ENCODE measurements around the gene CNPPD1.
A peak's percentile ranks its signal among the peaks of the same experiment; 100 is the strongest.

The CNPPD1 gene

DNA sequence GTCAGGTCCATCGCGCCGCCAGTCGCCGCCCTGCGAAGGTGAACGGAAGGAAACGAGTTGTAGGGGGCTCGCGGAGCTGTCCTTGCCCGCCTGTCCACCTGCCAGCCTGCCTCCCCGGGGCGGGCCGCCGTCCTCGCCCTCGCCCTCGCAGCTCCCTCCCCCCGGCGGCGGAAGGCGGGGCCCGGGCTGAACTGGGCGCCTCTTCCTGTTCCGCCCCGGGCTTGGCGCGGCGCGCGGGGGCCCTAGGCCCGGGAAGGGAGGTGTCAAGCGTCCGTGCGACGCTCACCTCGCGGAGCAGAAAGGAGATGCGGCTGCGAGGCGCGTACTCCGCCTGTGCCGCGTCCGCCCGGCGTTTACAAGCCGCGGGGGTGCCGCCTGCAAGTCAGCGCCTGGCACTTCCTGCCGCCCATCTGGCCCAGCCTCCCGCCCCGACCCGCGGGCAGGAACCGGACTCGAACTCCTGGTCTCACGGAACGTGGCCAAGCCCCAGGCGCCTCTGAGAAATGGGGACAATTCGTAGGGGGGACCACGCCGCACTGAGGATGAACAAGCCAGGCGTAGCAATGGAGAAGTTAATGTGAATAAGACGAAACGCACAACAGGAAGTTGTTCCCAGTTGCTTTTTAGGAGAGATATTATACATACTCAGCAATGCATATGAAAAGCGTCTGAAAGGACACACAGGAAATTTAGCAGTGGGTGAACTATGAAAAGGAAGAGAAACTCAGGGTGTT lies at the start of gene CNPPD1:
Gene CNPPD1, minus strand, starts transcription at position 108 of the 734 bp plus-strand sequence. Its CDS starts 97 bp downstream, at position 11.
- DNase-seq: peak; percentile 87

DNA sequence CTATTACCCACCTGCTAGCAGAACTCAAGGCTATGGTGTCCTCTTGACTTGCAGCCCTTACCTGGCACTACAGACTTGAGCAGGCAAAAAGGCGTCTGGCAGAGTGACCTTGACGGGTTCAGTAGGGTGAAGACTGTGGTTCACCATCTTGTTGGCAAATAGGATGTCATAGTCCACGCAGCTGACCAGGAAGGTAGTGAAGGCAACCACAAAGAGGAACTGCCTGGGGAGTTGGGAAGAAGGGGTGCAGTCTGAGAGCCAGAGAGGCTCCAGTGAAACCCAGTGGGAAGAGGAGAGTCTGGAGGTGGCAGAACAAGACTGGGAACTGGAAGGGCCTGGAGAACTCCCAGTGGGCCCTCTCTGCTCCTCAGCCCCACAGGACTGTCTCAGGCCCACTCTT lies 48.6 kb upstream of the CNPPD1 start:
- DNase-seq: peak; percentile 19

DNA sequence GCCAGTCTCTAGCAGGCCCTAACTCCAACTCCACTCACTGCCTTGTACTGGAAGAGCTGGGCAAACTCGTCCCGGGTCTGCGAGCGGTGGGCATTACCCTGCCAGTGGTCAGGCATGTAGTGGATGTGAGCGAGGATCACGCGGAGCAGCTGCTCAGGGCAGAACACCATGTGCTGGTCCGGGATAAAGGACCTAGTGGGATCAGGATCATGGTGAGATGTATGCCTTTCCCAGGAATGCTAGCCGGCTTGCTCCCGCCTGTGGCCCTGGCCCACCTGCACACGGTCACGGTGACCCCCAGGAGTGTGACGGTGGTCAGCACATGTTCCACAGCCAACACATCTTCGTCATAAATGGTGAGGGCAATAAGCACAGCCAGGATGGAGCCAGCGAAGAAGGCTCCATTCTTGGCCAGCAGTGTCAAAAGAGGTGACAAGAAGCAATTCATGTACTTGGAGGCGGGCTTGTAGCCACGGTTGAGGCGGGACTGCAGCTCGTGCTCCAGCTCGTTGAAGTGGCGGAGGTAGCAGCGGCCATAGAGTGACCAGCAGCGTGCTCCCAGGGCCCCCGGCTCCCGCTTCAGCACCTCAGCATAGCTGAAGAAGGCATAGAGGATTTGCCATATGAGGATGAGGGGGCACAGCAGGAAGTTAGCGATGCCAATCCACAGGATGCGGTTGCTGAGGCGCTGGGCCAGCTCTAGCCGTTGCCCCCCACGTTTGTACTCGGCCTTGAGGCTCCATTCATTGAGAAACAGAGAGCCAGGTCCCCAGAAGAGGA lies 47.3 kb upstream of the CNPPD1 start:
- DNase-seq: no peak

DNA sequence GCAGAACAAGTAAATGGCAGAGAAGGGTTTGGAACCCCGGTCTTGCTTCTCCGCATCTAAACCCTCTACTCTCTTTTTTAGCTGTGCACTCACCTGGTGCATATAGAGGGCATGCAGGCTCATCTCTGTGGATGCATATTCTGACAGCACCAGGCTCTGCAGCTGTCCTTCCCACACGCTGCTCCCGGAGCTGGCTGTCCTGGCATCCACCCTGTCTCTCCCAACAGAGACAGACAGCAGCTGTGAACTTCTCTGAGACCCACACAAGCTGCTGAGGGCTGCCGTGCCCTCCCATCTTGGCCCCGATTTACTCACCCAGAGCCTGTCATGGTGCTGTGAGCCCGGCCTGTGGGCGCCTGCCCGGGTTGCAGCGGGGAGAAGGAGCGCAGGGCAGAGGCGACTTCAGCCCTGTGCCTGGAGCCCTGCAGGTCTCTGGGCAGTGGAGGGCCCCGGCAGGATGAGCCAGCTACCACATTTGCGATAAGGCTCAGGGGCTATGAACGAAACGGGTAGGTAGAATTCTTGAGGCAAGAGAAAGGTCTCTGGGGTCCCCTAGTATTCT lies 45.3 kb upstream of the CNPPD1 start:
- DNase-seq: no peak

DNA sequence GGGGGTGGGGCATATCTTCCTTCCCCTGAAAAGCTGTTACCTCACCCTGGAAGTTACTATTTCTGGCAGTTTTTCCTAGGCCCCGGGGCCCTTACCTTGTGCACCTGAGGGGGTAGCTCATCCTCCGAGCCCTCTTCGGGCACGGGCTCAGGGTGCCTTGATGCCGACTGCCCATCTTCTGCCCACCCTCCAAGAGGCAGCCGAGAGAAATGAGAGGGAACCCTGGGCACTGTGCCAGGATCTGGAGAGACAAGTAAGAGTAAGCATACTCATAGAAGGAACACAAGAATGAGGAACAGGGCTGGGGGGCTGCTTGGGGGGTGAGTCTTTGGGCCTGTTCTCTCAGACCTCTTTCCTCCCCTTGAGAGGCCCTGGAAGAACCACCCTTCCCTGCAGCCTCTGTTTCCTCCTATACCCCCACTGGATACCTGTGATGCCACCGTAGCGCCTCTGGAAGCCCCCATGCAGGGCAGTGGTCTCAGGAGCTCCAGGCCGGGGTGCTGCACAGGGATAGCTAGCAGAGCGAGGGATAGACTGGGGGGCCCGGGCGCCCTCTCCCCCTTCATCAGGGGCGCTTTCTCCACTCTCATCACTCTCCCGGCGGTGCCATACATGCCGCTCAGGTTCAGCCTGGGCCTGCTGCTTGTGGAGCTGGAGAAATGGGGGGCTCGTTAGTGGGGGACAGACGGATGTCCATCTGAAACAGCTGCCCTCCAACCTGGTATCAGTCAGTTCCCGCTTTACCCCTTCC lies 44.1 kb upstream of the CNPPD1 start:
- no peak for DNase-seq

DNA sequence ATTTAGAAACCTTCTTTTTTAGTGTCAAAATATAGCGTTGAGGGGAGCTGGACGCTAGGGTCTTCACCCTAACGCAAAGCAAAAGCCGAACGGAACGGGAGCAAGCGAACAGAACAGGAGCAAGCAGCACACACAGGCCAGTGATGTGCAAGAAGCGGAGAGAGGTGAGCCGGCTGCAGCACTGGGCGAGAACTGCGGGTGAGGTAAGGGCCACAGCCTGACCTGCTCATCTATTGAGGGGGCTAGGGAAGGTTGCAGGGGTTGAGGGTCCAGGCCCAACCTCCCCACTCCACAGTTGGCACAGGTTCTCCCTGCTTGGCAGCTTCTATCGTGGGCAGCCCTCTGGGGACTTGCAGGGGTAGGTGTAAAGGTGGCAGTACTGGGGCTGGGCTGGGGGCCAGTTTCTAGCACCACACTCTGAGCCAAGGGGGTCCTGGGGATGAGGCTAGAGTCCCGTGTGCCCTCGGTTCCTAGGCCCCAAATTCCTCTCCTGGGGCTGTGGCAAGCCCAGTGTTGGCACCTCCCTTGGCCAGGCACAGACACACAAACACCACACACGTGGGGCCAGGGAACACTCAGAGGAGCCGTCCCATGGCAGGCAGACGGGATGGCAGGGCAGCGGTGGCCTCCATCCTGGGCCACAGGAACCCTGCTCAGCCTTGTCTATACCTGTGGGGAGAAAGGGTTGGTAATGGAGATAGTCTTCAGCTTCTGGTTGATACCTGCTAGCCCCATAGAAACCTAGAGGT lies 43.2 kb upstream of the CNPPD1 start:
- no peak for DNase-seq

DNA sequence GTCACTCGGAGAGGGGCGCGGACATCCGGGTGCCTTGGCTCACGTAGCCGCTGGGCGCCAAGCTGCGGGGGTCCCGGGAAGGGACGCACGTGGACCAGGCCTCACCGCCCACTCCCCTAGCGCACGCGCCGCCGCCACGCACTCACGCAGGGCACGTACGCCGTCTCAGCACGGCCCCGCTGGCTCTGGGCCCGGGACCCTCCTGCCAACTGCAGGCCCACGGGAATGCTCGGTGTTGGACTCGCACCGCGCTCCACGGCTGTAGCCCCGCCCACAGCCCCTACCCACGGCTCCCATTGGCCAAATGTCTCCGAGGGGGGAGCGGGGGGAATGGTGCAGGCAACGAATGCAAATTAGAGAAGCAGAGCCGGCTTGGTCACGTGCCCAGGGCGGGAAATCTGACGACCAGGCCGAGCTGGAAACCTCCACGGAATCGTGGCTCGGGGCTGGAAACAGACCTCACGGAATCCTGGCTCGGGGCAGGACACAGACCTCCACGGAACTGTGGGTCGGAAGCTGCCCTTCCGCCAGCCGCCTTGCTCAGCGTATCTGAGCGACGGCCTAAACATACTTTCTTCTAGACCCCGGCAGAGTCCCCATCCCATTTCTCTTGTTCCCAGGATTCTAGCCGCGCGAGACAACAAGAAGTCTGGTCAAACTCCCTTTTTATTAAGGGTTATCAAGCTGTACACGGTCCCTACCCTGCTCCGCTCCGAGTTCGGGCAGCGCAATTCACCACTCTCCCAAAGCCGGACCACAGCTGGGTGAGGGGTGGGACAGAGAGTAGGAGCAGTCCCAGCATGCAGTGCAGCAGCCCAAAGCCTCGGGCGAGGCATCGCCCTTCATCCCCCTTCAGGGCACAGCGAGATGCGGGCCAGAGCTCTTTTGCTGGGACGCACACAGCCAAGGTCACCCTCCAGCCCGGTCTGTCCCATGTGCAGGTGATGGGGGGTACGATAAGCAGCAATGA lies 42.3 kb upstream of the CNPPD1 start, which contains the start of gene ABCB6:
Gene ABCB6, minus strand, starts transcription at position 227 of the 970 bp plus-strand sequence. CDS start 285 bp downstream, outside the sequence.
- no peak for DNase-seq

DNA sequence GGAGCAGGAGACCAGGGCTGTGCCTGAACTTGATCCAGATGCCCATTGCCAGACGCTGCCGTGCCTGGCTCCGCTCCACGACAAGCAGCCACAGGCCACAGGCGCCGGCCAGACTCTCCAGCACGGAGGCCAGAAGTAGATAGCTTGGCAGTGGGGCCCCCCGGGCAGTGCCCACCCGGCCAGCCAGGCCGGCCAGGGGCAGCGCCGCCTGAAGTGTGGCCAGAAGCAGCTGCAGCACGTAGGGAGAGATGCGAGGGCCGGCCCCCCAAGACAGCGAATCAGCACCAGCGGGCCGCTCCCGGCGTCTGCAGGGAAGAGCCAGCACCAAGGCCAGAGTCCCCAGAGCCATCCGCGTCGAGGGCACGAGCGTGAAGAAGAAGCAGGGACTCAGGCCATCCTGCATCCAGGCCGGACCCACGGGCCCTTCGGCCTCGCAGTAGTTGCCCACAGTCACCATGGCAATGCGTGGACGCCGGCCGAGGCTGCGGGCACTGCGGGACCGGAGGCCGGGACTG lies 41.5 kb upstream of the CNPPD1 start:
- DNase-seq: no peak

DNA sequence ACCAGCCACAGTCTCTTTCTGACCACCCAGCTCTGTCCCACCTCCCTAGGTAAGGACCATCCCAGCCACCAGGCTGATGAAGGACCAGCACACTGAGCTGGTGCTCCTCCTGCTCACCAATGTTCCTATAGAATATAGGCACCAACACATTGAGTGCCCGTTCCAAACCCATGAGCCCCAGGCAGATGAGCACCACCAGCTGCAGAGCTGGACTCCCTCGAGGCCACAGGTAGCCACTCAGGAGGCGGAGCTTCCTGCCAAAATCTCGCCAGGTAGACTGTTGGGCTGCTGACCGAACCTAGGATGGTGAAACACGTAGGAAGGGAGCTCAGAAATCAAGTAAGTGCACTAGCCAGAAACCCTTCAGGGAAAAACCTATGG lies 39.8 kb upstream of the CNPPD1 start:
- no peak for DNase-seq

DNA sequence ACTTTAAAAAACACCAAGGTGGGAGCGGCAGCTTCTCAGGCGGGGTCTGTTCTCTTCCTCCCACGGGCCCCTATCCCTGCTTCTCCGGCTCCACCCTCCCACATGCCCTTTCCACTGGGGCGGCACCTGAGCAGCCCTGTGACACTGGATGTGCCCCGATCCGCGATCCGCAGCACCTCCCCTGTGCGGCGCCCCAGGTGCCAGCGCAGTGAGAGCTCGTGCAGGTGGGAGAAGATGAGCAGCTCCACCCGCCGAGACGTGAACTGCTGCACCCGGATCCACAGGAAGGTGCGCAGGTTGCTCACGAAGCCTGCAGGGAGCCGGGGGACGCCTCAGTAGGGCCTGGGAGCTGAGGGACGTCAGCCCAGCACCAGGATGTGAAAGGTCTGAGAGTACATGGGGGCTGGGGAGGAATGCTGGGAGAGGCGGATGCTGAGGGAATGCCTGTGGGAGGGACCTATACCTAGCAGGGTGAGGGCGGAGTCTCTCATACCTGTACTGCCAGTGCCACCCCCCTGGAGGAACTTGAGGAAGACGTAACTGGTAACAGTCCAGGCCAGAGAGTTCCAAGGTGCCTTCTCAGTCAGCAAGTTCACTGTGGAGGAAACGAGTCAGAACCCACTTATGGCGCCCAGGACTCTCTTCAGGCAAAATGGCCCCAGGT lies 39.3 kb upstream of the CNPPD1 start:
- no peak for DNase-seq

DNA sequence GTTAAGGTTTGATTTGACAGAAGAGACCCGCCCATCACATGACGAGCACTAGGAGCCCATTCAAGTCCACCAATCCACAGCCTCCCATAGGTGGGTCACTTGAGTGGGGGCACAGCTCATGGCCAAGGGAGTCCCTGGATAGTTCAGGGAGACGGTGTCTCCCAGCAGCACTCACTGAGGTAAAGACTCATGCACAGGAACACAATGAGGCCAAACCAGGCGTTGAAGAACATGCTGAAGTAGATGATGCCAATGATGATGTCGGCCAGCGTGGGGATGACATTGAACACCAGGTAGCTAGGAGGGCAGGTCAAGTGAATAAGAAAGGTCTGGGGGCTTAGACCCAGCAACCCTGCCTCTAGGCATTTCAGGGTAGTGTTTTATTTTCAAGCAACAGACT lies 38.1 kb upstream of the CNPPD1 start:
- DNase-seq: no peak

DNA sequence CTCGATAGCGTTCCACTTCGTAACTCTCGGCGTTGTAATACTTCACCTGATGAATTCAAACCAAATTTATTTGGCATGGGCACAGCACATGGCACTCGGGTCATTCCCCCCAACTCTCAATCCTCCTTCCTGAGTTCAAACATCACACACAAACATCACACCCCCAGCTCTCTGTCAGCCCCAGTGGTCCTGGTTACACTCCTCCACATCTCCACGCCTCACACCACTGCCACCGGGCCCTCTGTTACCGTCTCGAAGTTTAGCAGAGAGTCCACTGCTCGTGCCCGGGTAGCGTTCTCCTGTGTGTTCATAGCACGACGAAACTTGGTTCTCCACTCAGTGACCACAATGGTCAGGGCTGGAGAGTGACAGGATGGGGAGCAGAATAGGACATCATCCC lies 37.4 kb upstream of the CNPPD1 start:
- DNase-seq: no peak

DNA sequence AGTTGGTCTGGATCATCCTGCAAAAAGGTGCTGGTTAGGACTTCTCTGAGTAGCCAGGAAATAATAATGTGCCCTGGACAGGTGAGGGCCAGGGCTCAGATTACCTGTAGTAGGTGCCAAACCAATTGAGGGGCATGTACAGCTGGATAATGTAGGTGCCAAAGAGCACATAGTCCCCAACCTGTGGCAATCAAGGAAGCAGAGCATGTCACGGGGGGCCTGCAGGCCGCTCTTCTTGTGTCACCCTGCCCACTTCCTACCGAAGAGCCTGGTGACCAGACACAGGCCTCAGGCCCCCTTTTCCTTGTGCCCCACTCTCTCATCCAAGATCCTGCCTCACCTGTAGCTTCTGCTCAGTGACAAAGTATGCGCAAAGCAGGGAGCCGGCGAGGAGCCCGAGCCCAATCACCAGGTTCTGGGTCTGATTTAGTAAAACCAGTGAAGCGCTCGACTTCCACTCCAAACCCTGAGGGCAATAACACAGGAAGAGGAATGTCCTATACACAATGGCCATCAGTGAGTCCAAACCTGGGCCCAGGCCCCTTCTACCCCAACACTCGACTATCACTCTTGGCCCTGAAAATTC lies 36.9 kb upstream of the CNPPD1 start:
- no peak for DNase-seq

DNA sequence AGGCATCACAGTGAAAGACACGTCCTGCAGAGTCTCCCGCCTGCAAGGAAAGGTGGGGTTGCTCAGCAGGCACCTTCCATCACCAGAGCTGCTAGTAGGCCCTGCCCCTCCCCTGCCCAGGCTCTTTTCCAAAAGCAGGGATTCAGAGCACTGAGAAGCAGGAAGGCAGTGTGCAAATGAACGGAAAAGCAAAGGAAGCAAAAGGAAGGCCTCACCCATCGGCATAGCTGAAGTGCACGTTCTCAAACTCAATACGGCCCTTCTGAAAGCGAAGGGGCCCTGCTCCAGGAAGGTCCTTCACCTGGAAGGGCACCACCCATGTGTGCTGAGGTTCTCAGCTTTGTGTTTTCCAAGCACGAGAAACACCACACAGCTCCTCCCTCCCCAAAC lies 36.3 kb upstream of the CNPPD1 start:
- no peak for DNase-seq

DNA sequence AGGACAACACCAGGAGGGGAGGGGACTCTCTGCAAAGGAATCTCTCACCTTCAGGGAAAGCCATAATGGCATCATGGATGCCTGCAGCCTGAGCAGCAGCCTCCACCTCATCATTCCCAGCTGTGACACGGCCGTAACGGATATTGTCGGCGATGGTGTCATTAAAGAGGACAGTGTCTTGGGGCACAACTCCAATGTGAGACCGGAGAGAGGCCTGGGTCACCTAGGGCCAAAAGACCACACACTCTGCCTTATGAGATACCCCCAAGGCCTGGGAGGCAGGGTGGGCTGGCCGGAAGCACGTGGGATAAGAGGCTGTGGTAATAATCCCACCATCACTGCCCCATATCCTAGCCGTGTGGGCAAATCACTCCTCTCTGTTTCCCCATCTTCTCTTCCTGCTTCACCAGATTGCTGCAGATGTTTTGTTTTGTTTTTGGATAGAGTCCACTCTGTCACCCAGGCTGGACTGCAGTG lies 34.2 kb upstream of the CNPPD1 start:
- DNase-seq: no peak

DNA sequence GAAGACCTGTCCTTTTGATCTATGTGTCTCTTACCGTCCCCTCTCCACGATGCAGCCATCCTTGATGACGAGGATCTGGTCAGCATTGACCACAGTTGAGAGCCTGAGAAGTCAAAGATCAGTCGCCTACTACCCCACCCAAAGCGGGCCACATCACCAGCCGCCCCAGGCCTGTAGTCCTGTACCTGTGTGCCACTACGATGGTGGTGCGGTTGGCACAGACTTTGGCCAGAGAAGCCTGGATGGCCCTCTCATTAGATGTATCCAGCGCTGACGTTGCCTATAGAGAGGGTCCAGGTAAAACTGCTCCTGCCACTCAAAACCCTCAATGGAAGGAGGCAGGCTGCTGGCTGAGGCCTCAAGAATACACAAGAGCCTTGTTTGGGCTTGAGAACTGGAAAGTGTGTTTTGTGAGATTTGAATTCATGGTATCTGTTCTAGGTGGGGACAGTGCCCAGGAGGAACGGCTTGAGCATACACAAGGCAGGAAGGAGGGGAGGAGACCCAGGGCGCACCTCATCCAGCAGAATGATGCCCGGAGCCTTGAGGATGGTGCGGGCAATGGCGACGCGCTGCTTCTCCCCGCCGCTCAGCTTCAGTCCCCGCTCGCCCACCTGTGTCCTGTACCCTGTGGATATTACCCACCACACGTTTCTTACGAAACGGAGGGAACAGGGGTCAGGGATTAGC lies 33.6 kb upstream of the CNPPD1 start:
- no peak for DNase-seq

DNA sequence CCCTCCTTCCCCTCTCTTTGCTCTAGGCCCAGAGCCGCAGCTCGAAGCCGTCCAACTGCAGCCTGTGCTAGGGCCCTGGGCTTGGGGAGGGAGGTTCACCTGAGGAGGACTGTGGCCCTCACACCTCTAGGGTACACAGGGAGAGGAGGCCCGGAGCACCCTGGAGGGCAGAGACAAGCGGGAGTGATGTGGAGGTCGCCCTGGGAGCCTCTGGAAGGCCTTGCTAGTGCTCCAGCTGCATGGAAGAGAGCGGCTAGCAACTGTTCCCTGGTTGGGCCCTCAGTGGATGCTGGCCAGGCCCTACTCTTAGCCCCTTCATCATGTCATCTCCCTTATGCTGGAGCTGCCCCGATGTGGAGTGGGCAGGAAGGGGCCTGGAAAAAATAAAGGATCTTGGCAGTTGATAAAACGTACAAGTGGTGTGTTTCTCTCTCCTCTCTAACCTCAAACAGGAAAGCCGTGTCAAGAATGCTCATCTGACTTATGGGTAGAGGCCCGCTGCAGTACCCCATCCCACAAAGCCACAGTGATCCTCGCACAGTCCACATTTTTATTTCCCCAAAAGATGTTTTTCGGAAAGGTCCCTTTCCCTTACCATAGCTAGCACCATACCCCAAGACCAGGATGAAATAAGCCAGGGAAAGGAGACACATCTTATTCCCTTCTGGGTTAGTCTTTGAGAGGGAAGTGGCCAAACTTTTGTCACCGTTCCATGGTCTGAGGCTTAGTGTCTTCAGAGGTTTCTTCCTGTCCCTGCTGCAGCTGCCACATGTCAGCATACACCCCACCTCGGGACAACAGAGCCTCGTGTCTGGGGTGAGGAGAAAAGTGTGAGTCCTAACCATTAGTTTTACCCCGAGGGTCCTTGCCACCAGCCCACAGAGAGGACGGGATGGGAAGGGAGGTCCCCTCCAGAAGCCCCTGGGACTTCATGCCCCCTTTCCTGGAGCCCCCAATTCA lies 32.8 kb upstream of the CNPPD1 start:
- peak; percentile 72 for DNase-seq

Data from GDM1 (cell line).